SK-N-SH (cell line): Measurements from ENCODE around the gene PGM5.
"Not testable (repeated sequence)": the region's sequence is repeated elsewhere in the genome, so short reads cannot be mapped to it uniquely, and the experiment has no call there.

ENCODE experiments used
- CTCF ChIP-seq: fragments of 200-600 bp; sonication (generic); IDR thresholded peaks from 2 replicates; pipeline ENCODE4 v1.6.1; 2017; ENCODE audit warnings: antibody characterized with exemption, mild to moderate bottlenecking, moderate library complexity
- EZH2phosphoT487 ChIP-seq: fragments of 200-600 bp; sonication (generic); IDR thresholded peaks from 2 replicates; pipeline ENCODE4 v1.6.1; 2017; ENCODE audit warnings: low read depth, mixed run types, mild to moderate bottlenecking, antibody characterized with exemption, moderate library complexity, borderline replicate concordance
- FOSL2 ChIP-seq: IDR thresholded peaks from 2 replicates; pipeline ENCODE4 v1.4.0; 2012; ENCODE audit warnings: low read depth, mild to moderate bottlenecking, moderate library complexity, borderline replicate concordance
- FOXJ3 ChIP-seq: sonication (generic); formaldehyde crosslinking; IDR thresholded peaks from 2 replicates; pipeline ENCODE4 v1.5.1; 2020; ENCODE audit warnings: mild to moderate bottlenecking, missing genetic modification reagents
- GABPA ChIP-seq: IDR thresholded peaks from 2 replicates; pipeline ENCODE4 v1.4.0; 2012; ENCODE audit warnings: low read depth, mild to moderate bottlenecking
- MAX ChIP-seq: IDR thresholded peaks from 2 replicates; pipeline ENCODE4 v1.4.0; 2012; ENCODE audit warnings: low read depth
- MEF2A ChIP-seq: IDR thresholded peaks from 2 replicates; pipeline ENCODE4 v1.4.0; 2012; ENCODE audit warnings: low read depth, borderline replicate concordance
- NFIC ChIP-seq: IDR thresholded peaks from 2 replicates; pipeline ENCODE4 v1.4.0; 2012; ENCODE audit warnings: borderline replicate concordance
- RAD21 ChIP-seq: IDR thresholded peaks from 2 replicates; pipeline ENCODE4 v1.6.1; 2012; ENCODE audit warnings: mild to moderate bottlenecking, low read length
- REST ChIP-seq: IDR thresholded peaks from 2 replicates; pipeline ENCODE4 v1.6.1; 2012; ENCODE audit warnings: mild to moderate bottlenecking, low read depth, low read length, moderate library complexity
- TEAD4 ChIP-seq: IDR thresholded peaks from 2 replicates; pipeline ENCODE4 v1.4.0; 2012; ENCODE audit warnings: mild to moderate bottlenecking, borderline replicate concordance; ENCODE audit not compliant: insufficient read depth
- USF2 ChIP-seq: fragments of 150-350 bp; IDR thresholded peaks from 2 replicates; pipeline ENCODE4 v1.6.1; 2017; ENCODE audit warnings: antibody characterized with exemption, low read length, low read depth, borderline replicate concordance
- YY1 ChIP-seq: IDR thresholded peaks from 2 replicates; pipeline ENCODE4 v1.4.0; 2012; ENCODE audit warnings: low read depth, mild to moderate bottlenecking

GRCh38 chr9:68324518-68324917, 31.9 kb upstream of the PGM5 start:
- TF ChIP-seq REST; USF2; FOXJ3 (CRISPR knock-in tag); NFIC; CTCF; FOSL2; MAX; GABPA; RAD21; YY1; MEF2A; TEAD4; EZH2phosphoT487: not testable (repeated sequence)
